HG03354 (cell line): ENCODE measurements around the gene ACTC1.

Source experiments
- ATAC-seq: cut with Tn5 transposase; IDR thresholded peaks from one replicate; pipeline ENCODE4 v1.9.1; 2021; ENCODE audit warnings: mild to moderate bottlenecking; ENCODE audit not compliant: unreplicated experiment, poor library complexity, severe bottlenecking

ACTC1 gene

GRCh38 chr15:34768530-34768929 is 26.8 kb downstream of the ACTC1 start:
- no peak for ATAC-seq

- ATAC-seq: no peak
Measured at GRCh38 chr15:34765741-34766140, 29.6 kb downstream of the ACTC1 start.

- no peak for ATAC-seq
Measured at GRCh38 chr15:34760909-34761308, 34.4 kb downstream of the ACTC1 start.

- ATAC-seq: no peak
Measured at GRCh38 chr15:34759992-34760391, 35.4 kb downstream of the ACTC1 start.

- ATAC-seq: no peak
Measured at GRCh38 chr15:34759347-34759746, 36.0 kb downstream of the ACTC1 start.

GRCh38 chr15:34757262-34757661 is 38.1 kb downstream of the ACTC1 start:
- no peak for ATAC-seq

GRCh38 chr15:34755419-34755773 is 40.0 kb downstream of the ACTC1 start:
- no peak for ATAC-seq

- no peak for ATAC-seq
Measured at GRCh38 chr15:34754674-34755418, 40.5 kb downstream of the ACTC1 start, which contains the start of gene GJD2. GJD2 (minus strand) TSS chr15:34754998; CDS start chr15:34754488, 510 bp downstream.

GRCh38 chr15:34754171-34754601 is 41.2 kb downstream of the ACTC1 start:
- ATAC-seq: no peak

- no peak for ATAC-seq
Measured at GRCh38 chr15:34753236-34753894, 42.0 kb downstream of the ACTC1 start.

GRCh38 chr15:34749691-34750090 is 45.7 kb downstream of the ACTC1 start:
- ATAC-seq: no peak
